NCI-H524 (cell line): ENCODE results near the gene GPD2.

ENCODE experiments used
- DNase-seq, 2 experiments: peaks; one replicate each; lab custom pipeline; 2025; lab: John Stamatoyannopoulos, UW

The GPD2 gene

GRCh38 chr2:156476021-156476849, 40.1 kb downstream of the GPD2 start:
- no peak for DNase-seq

GRCh38 chr2:156476850-156477206, 40.6 kb downstream of the GPD2 start:
- DNase-seq: no peak

- DNase-seq: no peak
Observed at GRCh38 chr2:156480376-156480775, 44.2 kb downstream of the GPD2 start.

GRCh38 chr2:156481312-156481711, 45.1 kb downstream of the GPD2 start:
- no peak for DNase-seq

GRCh38 chr2:156483741-156484173, 47.6 kb downstream of the GPD2 start:
- no peak for DNase-seq

- DNase-seq: no peak
Observed at GRCh38 chr2:156486147-156486546, 50.0 kb downstream of the GPD2 start.

GRCh38 chr2:156486614-156487013, 50.4 kb downstream of the GPD2 start:
- DNase-seq: no peak

GRCh38 chr2:156489195-156489594, 53.0 kb downstream of the GPD2 start:
- DNase-seq: no peak

- no peak for DNase-seq
Observed at GRCh38 chr2:156489750-156490465, 53.7 kb downstream of the GPD2 start.

- no peak for DNase-seq
Observed at GRCh38 chr2:156490466-156490840, 54.3 kb downstream of the GPD2 start.

- no peak for DNase-seq
Observed at GRCh38 chr2:156491176-156491575, 55.0 kb downstream of the GPD2 start.

- DNase-seq: no peak
Observed at GRCh38 chr2:156492979-156493378, 56.8 kb downstream of the GPD2 start.

- peak in 1 of 2 experiments; percentile 6 for DNase-seq
Observed at GRCh38 chr2:156495998-156496397, 59.8 kb downstream of the GPD2 start.

- no peak for DNase-seq
Observed at GRCh38 chr2:156505696-156506095, 69.5 kb downstream of the GPD2 start.

GRCh38 chr2:156511122-156511521, 74.9 kb downstream of the GPD2 start:
- DNase-seq: no peak

GRCh38 chr2:156511803-156512202, 75.6 kb downstream of the GPD2 start:
- no peak for DNase-seq

GRCh38 chr2:156512451-156512850, 76.3 kb downstream of the GPD2 start:
- DNase-seq: peak in 1 of 2 experiments; percentile 63

GRCh38 chr2:156513219-156513618, 77.0 kb downstream of the GPD2 start:
- DNase-seq: no peak

GRCh38 chr2:156517419-156517818, 81.2 kb downstream of the GPD2 start:
- DNase-seq: no peak

GRCh38 chr2:156518138-156518537, 82.0 kb downstream of the GPD2 start:
- no peak for DNase-seq

GRCh38 chr2:156522864-156523440, 86.8 kb downstream of the GPD2 start:
- DNase-seq: no peak

- DNase-seq: no peak
Observed at GRCh38 chr2:156526950-156527636, 90.9 kb downstream of the GPD2 start.
